GM19099 (cell line): ENCODE measurements around the gene PCSK5.

Experiments used
- POLR2A ChIP-seq: IDR thresholded peaks from 3 replicates; pipeline ENCODE4 v1.6.1; 2011; ENCODE audit warnings: low read depth; ENCODE audit not compliant: insufficient read length; ENCODE audit errors: extremely low read depth

The PCSK5 gene

DNA sequence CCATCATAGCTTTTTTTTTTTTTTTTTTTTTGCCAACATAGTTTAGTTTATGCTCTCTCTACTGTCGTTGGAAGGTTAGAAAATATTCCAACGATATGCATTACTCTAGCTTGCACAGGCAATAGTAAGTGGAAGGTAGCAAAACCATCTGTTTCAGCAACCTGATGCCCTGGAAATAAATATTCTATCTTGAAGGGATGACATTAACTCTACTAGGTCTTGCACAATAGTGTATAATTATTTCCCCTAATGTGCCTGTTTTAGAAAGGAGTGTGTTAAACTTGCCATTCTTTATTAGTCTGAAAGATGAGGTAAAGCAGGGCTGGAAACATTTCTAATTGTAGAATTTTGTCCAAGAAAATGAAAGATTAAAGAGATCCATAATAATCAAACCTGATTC is 111.0 kb downstream of the PCSK5 start:
- no peak for TF ChIP-seq POLR2A

DNA sequence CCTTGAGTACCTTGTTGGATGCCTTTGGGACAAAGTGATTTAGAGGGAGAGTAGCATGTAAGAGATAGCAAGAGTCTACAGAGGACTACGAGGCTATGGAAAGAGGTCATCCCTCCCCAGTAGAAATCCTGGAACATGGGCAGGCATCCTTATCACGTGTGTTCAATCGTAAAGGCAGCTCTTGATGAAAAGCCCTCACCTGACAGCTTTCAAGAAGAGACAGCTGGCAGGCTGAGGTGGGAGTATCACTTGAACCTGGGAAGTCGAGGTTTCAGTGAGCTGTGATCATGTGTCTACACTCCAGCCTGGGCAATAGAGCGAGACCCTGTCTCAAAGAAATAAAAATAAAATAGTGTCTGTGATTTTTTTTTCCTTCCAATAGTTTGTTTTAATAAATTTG is 112.6 kb downstream of the PCSK5 start:
- no peak for TF ChIP-seq POLR2A

GRCh38 chr9:76004526-76004925 is 114.1 kb downstream of the PCSK5 start:
- no peak for TF ChIP-seq POLR2A

DNA sequence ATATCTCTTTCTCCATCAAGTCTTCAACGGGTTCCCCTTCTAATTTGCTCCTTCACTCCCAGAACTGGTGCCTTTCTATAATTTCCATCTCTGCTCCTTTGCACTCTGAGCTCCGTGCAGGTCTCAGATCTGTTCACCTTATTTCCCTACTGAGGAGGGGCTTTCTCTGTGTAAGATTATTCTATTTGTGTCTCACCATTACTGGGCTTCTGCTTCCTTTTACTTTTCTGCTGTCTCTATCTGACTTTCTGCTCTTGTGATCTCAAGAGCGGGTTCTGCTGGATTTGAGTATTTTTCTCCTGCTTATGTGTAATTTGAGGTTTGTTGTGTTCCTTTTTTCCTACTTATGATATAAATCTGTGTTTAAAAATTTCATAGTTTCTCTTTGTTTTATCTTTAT is 117.5 kb downstream of the PCSK5 start:
- no peak for TF ChIP-seq POLR2A

DNA sequence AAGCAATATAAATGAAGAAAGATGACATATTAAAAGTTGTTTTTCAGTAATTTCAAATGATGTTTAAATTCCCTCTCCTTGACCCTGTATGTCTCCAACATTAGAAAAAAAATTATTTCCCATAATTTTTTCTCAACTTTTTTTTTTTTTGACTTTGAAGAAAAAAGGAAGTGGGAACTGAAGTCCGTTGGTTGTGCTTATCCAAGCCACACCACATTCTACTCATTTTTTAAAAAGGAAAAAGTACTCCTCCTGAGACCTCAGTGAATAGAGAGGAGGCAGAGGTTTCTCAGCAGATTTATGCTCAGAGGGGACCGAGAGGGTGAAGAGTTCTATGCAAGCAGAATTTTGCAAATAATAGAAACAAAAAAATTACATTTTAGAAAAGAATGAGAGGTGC is 123.3 kb downstream of the PCSK5 start:
- no peak for TF ChIP-seq POLR2A

GRCh38 chr9:76018235-76018634 is 127.8 kb downstream of the PCSK5 start:
- no peak for TF ChIP-seq POLR2A

DNA sequence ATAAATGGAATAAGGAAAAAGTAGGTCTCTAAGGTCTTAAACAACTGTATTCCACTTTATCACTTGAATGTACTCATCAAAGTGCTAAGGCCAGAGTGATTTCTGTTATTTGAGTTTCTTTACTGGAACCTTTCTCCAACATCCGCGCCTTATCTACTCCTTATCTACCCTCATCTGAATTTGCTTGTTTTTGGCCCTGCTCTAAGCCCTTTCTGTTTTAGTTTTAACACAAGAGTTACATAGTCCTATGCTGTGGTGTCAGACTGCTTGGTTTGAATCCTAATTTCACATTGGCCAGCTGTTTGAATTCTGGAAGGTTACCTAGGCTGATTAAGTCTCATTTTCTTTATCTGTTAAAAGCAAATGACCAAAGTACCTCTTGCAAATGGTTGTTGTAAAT is 128.3 kb downstream of the PCSK5 start:
- no peak for TF ChIP-seq POLR2A

DNA sequence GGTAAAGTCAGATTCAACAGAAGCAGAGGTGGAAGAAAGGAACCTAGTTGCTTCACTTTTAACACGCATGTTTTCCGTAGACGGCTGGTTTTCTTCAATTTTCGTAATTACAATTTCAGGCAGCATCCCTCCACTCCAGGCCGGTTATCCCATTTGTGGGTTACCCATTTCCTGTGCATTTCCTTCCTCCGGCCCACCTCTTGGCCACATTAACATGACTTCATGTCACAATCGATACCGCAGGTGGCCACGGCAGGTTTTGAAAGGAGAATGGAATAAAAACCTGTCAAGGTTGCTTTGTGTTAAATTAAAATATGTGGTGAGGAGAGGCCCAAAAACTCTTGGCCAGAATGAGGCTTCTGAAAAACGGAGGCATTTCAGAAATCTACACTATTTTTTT is 130.2 kb downstream of the PCSK5 start:
- TF ChIP-seq POLR2A = no peak

DNA sequence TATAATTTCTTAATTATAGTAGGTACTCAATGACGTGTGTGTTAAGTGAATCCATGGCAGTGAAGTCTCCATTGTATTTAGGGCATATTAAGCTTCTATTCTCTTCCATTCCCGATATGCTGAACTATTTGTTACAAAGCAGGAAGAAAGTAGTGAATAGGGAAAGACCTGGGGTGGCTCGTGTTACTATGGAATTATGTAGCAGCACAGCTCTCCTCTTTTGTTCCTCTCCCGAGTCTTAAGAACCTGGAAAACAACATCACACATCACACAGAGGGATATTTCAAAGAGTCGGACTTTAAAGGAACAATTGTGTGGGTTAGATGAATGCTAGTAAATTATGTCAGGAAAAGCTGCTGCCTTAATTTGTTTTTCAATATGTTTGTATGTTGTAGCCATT is 131.8 kb downstream of the PCSK5 start:
- no peak for TF ChIP-seq POLR2A

GRCh38 chr9:76023715-76024195 is 133.3 kb downstream of the PCSK5 start:
- TF ChIP-seq POLR2A = no peak

DNA sequence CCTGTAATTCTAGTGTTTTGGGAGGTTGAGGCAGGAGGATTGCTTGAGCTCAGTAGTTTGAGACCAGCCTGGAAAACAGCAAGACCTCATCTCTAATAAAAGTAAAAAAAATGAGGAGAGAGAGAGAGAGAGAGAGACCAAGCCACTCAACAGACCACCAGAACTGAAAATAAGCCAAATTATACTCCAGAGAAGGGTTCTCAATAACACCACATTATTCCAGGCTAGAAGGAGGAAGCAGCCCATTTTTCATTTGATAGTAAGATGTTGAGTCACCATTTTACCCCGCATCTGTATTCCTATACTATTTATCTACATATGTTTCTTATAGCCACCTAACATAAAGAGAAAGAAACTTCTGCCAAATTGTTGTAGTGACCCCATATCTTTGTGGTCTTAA is 134.8 kb downstream of the PCSK5 start:
- TF ChIP-seq POLR2A = no peak

- no peak for TF ChIP-seq POLR2A
Observed at GRCh38 chr9:76026796-76027195, 136.3 kb downstream of the PCSK5 start.

GRCh38 chr9:76027416-76027815 is 136.9 kb downstream of the PCSK5 start:
- TF ChIP-seq POLR2A = no peak

GRCh38 chr9:76027861-76028260 is 137.4 kb downstream of the PCSK5 start:
- TF ChIP-seq POLR2A = no peak

- TF ChIP-seq POLR2A = no peak
Observed at GRCh38 chr9:76032038-76032796, 141.7 kb downstream of the PCSK5 start.

DNA sequence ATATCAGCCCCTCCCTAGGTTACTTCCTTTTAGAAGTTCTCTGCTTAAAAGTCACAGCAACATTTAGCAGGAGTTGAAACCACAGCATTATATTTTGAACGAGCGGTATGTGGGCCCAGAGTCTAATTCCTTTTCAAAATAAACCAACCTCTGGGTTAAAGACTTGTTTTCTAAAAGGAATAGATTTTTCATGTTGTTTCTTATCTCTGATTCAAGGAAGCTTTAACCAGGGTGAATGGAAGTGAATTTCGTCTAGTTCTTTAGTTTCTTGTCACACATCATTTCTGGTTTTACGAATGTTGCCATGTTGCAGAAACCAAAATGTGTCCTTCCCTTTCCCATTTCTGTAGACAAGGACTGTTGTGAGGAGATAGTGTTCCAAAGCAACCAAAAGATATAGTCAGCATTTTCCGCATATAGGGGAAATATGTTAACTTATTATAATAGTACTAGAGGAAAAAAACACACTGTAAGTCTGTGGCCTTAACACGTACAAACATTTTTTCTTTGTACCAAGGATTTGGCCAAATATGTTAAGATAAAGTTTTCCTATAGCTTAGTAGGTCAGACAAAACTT is 142.4 kb downstream of the PCSK5 start:
- TF ChIP-seq POLR2A = no peak
